Muscle layer of colon (tissue), 2 donors: ENCODE measurements around the gene EXOC3L2.

Experiments used
- H3K27ac ChIP-seq: one replicate; pipeline ENCODE4 v1.7.0; 2013; ENCODE audit warnings: low read depth, mild to moderate bottlenecking, low read length, moderate library complexity
- H3K27me3 ChIP-seq, 2 donors: one replicate each; pipeline ENCODE4 v1.7.0; 2013; ENCODE audit warnings: low read length in 2 of 2, mild to moderate bottlenecking in 2 of 2; ENCODE audit not compliant: insufficient read depth in 2 of 2, control insufficient read depth in 1 of 2
- H3K36me3 ChIP-seq: one replicate; pipeline ENCODE4 v1.7.0; 2013; ENCODE audit warnings: mild to moderate bottlenecking, low read length; ENCODE audit not compliant: insufficient read depth
- H3K4me1 ChIP-seq: one replicate; pipeline ENCODE4 v1.7.0; 2013; ENCODE audit warnings: mild to moderate bottlenecking, low read length; ENCODE audit not compliant: insufficient read depth
- H3K4me3 ChIP-seq, 2 donors: one replicate each; pipeline ENCODE4 v1.7.0; 2013; ENCODE audit warnings: low read length in 2 of 2, low read depth in 1 of 2, mild to moderate bottlenecking in 1 of 2, moderate library complexity in 1 of 2
- H3K9ac ChIP-seq: one replicate; pipeline ENCODE4 v1.7.0; 2013; ENCODE audit warnings: low read length
- H3K9me3 ChIP-seq: one replicate; pipeline ENCODE4 v1.7.0; 2013; ENCODE audit warnings: mild to moderate bottlenecking, low read length
- donor health status: abdominal sarcoma.
- donor health status: Adenocarcinoma of cecum.

Gene EXOC3L2

GRCh38 chr19:45245334-45245787, at the start of gene EXOC3L2:
TSS of gene EXOC3L2 (minus strand) at chr19:45245407. CDS start at chr19:45239045, 6,362 bp downstream.
- Histone ChIP-seq H3K27ac (no peak within 1 kb of the TSS), H3K27me3 (no peaks in the 10 kb centered on the region), H3K4me1 (peaks cover 13% of the 10 kb centered on the region), H3K9ac (no peak within 1 kb of the TSS), H3K4me3 (no peak within 1 kb of the TSS), H3K9me3 (no peaks in the 10 kb centered on the region), H3K36me3 (no peaks in the 10 kb centered on the region)

- no peak overlapping the region for H3K27ac ChIP-seq
- no peaks in the 10 kb centered on the region for H3K4me1 ChIP-seq
- no peaks in the 10 kb centered on the region for H3K27me3 ChIP-seq
- H3K4me3 ChIP-seq = no peak overlapping the region
- no peak overlapping the region for H3K9ac ChIP-seq
- no peaks in the 10 kb centered on the region for H3K9me3 ChIP-seq
- peaks cover 35% of the 10 kb centered on the region for H3K36me3 ChIP-seq
Observed at GRCh38 chr19:45294291-45295029, 49.3 kb upstream of the EXOC3L2 start.

- no peak overlapping the region for H3K4me3 ChIP-seq
- peaks cover 35% of the 10 kb centered on the region for H3K36me3 ChIP-seq
- H3K27ac ChIP-seq = no peak overlapping the region
- no peaks in the 10 kb centered on the region for H3K4me1 ChIP-seq
- H3K9ac ChIP-seq = no peak overlapping the region
- no peaks in the 10 kb centered on the region for H3K27me3 ChIP-seq
- H3K9me3 ChIP-seq = no peaks in the 10 kb centered on the region
Observed at GRCh38 chr19:45293682-45294081, 48.5 kb upstream of the EXOC3L2 start.

- H3K27me3 ChIP-seq = no peaks in the 10 kb centered on the region
- H3K9me3 ChIP-seq = no peaks in the 10 kb centered on the region
- no peak overlapping the region for H3K4me3 ChIP-seq
- H3K4me1 ChIP-seq = no peaks in the 10 kb centered on the region
- H3K27ac ChIP-seq = no peak overlapping the region
- H3K36me3 ChIP-seq = peaks cover 35% of the 10 kb centered on the region
- no peak overlapping the region for H3K9ac ChIP-seq
Observed at GRCh38 chr19:45291834-45292233, 46.6 kb upstream of the EXOC3L2 start.

- H3K27ac ChIP-seq = no peak overlapping the region
- H3K4me3 ChIP-seq = no peak overlapping the region
- H3K9ac ChIP-seq = no peak overlapping the region
- no peaks in the 10 kb centered on the region for H3K27me3 ChIP-seq
- peaks cover 29% of the 10 kb centered on the region for H3K36me3 ChIP-seq
- no peaks in the 10 kb centered on the region for H3K9me3 ChIP-seq
- H3K4me1 ChIP-seq = no peaks in the 10 kb centered on the region
Observed at GRCh38 chr19:45290381-45290931, 45.2 kb upstream of the EXOC3L2 start.

- Histone ChIP-seq H3K27me3 (no peaks in the 10 kb centered on the region), H3K9me3 (no peaks in the 10 kb centered on the region), H3K9ac (no peak overlapping the region), H3K4me1 (no peaks in the 10 kb centered on the region), H3K4me3 (no peak overlapping the region), H3K27ac (no peak overlapping the region), H3K36me3 (peaks cover 31% of the 10 kb centered on the region)
Observed at GRCh38 chr19:45283443-45284033, 38.3 kb upstream of the EXOC3L2 start.

GRCh38 chr19:45280471-45280961, 35.3 kb upstream of the EXOC3L2 start:
- H3K36me3 ChIP-seq = peaks cover 40% of the 10 kb centered on the region
- no peak overlapping the region for H3K9ac ChIP-seq
- no peaks in the 10 kb centered on the region for H3K27me3 ChIP-seq

GRCh38 chr19:45279587-45280192, 34.5 kb upstream of the EXOC3L2 start:
- Histone ChIP-seq H3K27me3 (no peaks in the 10 kb centered on the region), H3K4me1 (no peaks in the 10 kb centered on the region), H3K36me3 (peaks cover 35% of the 10 kb centered on the region), H3K4me3 (no peak overlapping the region), H3K9ac (no peak overlapping the region), H3K27ac (no peak overlapping the region), H3K9me3 (no peaks in the 10 kb centered on the region)

More at GRCh38 chr19:45280471-45280961, 35.3 kb upstream of the EXOC3L2 start:
- Histone ChIP-seq H3K9me3 (no peaks in the 10 kb centered on the region), H3K4me1 (no peaks in the 10 kb centered on the region), H3K27ac (no peak overlapping the region), H3K4me3 (no peak overlapping the region)

- no peaks in the 10 kb centered on the region for H3K9me3 ChIP-seq
- no peak overlapping the region for H3K4me3 ChIP-seq
- H3K27me3 ChIP-seq = no peaks in the 10 kb centered on the region
- peaks cover 42% of the 10 kb centered on the region for H3K36me3 ChIP-seq
- H3K4me1 ChIP-seq = no peaks in the 10 kb centered on the region
- H3K27ac ChIP-seq = no peak overlapping the region
- no peak overlapping the region for H3K9ac ChIP-seq
Observed at GRCh38 chr19:45278087-45278486, 32.9 kb upstream of the EXOC3L2 start.

GRCh38 chr19:45276284-45276687, 31.1 kb upstream of the EXOC3L2 start:
- Histone ChIP-seq H3K27ac (no peak overlapping the region), H3K4me1 (no peaks in the 10 kb centered on the region), H3K27me3 (no peaks in the 10 kb centered on the region), H3K4me3 (no peak overlapping the region), H3K36me3 (peaks cover 47% of the 10 kb centered on the region), H3K9ac (no peak overlapping the region), H3K9me3 (no peaks in the 10 kb centered on the region)

GRCh38 chr19:45275370-45275971, 30.3 kb upstream of the EXOC3L2 start:
- Histone ChIP-seq H3K27ac (no peak overlapping the region), H3K36me3 (peaks cover 48% of the 10 kb centered on the region)

More at GRCh38 chr19:45275370-45275971, 30.3 kb upstream of the EXOC3L2 start:
- Histone ChIP-seq H3K4me3 (no peak overlapping the region), H3K4me1 (no peaks in the 10 kb centered on the region), H3K27me3 (no peaks in the 10 kb centered on the region), H3K9ac (no peak overlapping the region), H3K9me3 (no peaks in the 10 kb centered on the region)
